K562 (cell line): ENCODE measurements around the gene KIF26A.

Source experiments
- SRF ChIP-seq, 2 experiments: fragments of 250-450, 450-650 bp in 1 of 2; sonication (Bioruptor Pico) in 1 of 2; sonication (generic) in 1 of 2; formaldehyde crosslinking; IDR thresholded peaks; 2 replicates each; pipeline versions ENCODE4 v1.5.0 to v1.5.1; 2020 to 2022; ENCODE audit warnings: mild to moderate bottlenecking in 1 of 2, missing genetic modification reagents in 1 of 2
- ZNF780A ChIP-seq: fragments of 250-450 bp; sonication (Bioruptor Pico); IDR thresholded peaks from 2 replicates; pipeline ENCODE4 v1.5.0; 2021; ENCODE audit warnings: mild to moderate bottlenecking
- TF ChIP-seq, protein P1 (sequence below), 3 experiments: IDR thresholded peaks in 2 of 3; conservative IDR thresholded peaks in 1 of 3; 2 replicates each; pipeline ENCODE4 v1.5.1; 2011 to 2012; ENCODE audit warnings: low read length in 3 of 3, mild to moderate bottlenecking in 3 of 3, control low read depth in 2 of 3, improper control_type of control experiment in 1 of 3, inconsistent platforms in 1 of 3, low read depth in 1 of 3, mixed read lengths in 1 of 3, moderate library complexity in 1 of 3; ENCODE audit not compliant: insufficient read depth in 2 of 3

- TF ChIP-seq ZNF780A (CRISPR knock-in tag) (no peak), SRF (CRISPR knock-in tag; IDR thresholded peaks at IDR 0.05) (no peak)
- TF ChIP-seq, protein P1, sequence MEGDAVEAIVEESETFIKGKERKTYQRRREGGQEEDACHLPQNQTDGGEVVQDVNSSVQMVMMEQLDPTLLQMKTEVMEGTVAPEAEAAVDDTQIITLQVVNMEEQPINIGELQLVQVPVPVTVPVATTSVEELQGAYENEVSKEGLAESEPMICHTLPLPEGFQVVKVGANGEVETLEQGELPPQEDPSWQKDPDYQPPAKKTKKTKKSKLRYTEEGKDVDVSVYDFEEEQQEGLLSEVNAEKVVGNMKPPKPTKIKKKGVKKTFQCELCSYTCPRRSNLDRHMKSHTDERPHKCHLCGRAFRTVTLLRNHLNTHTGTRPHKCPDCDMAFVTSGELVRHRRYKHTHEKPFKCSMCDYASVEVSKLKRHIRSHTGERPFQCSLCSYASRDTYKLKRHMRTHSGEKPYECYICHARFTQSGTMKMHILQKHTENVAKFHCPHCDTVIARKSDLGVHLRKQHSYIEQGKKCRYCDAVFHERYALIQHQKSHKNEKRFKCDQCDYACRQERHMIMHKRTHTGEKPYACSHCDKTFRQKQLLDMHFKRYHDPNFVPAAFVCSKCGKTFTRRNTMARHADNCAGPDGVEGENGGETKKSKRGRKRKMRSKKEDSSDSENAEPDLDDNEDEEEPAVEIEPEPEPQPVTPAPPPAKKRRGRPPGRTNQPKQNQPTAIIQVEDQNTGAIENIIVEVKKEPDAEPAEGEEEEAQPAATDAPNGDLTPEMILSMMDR (IDR thresholded peaks at IDR 0.05 in 2 of 3, conservative IDR thresholded peaks at IDR 0.05 in 1 of 3; ENCODE audit: insufficient read depth in 2 of 3, low read depth in 1 of 3, low read length in 3 of 3): no peak
These were observed 23.8 kb upstream of the KIF26A start for GRCh38 chr14:104114421-104115130.
